Stimulated activated CD8-positive, alpha-beta memory T cell treated with anti-CD3 and anti-CD28 coated beads, Interleukin-2, amount 100 ng/mL, for 1 hour (primary cell): ENCODE measurements around the gene TADA3.

Experiments used
- DNase-seq, 2 donors: peaks; one replicate each; pipeline ENCODE4 v3.0.0-alpha.2; 2020; ENCODE audit warnings: low read depth in 2 of 2

Gene TADA3

DNA sequence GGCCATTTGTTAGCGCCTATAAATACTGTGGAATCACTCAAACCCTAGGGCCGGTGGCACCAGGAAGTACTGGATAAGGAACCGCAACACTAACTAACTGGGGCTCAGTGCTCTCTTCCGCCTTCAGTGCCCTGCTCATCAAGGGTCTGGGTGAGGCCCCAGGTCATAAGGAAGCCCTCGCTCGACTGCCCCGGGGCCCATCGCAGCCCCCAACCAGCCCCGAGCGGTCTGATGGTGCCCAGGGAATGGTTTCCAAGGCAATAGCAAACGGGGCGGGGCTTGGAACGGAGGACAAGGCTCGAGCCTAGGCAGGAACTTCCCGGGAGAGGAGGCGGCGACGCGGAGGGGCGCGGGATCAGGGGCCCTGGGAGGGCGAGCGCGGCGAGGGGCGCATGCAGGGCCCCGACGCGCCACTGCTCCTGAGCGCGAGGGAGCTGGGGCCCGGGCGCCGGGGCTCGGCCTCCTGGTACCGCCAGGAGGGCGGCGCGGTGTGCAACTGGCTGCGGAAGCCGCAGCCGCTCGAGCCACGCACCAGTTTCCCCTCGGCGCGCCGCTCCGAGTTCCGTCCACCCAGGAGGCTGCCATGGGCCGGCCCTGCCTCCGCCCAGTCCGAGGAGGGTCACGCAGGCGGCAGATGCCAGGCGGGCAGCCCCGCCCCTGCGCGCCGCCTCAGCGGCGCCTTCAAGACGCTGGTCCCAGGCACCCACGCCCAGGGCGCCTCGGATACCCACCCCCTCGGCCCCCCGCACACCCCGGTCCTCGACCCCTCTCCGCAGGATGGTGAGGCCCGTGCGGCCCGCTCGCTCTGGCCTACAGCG lies 17.6 kb upstream of the TADA3 start, which contains the start of gene TTLL3:
Gene TTLL3 (plus strand): TSS at position 648 of the 818 bp plus-strand sequence. CDS start 400 bp downstream, outside the sequence.
- peak in 1 of 2 donors; percentile 10 for DNase-seq

- no peak for DNase-seq
Measured at GRCh38 chr3:9809239-9809614, 17.0 kb upstream of the TADA3 start.

GRCh38 chr3:9808345-9809037 lies 16.2 kb upstream of the TADA3 start:
- peak; percentile 13 to 21 for DNase-seq

DNA sequence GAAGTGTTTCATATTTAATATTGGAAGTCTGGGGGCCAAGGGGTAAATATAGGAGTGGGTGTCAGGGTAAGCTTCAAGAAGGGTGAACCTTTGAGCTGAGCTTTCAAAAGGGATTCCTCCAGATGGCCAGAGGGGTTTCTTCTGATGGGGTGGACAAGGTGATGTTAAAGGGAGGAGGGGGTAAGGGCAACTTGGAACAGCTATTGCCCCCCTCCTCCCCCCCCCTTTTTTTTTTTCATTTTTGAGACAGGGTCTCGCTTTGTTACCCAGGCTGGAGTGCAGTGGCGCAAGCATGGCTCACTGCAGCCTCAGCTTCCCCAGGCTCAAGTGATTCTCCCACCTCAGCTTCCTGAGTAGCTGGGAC lies 15.7 kb upstream of the TADA3 start:
- no peak for DNase-seq

- no peak for DNase-seq
Measured at GRCh38 chr3:9806688-9807589, 14.7 kb upstream of the TADA3 start.

- DNase-seq: no peak
Measured at GRCh38 chr3:9806137-9806536, 13.9 kb upstream of the TADA3 start.

GRCh38 chr3:9804996-9805395 lies 12.7 kb upstream of the TADA3 start:
- no peak for DNase-seq

GRCh38 chr3:9803494-9803893 lies 11.2 kb upstream of the TADA3 start:
- no peak for DNase-seq

DNA sequence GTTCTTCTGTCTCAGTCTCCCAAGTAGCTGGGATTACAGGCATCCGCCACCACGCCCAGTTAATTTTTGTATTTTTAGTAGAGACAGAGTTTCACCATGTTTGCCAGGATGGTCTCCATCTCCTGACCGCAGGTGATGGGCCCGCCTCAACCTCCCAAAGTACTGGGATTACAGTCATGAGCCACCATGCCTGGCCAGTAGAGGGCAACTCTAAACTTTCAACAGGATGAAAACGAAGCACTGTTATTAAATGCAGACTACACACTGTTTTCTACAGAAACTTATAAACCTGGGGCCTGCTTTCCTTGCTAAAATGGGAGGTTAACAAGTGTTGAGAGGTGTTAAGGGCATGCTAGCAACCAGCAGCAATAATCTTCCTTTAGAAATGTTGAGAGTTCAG lies 8.3 kb upstream of the TADA3 start:
- DNase-seq: no peak

DNA sequence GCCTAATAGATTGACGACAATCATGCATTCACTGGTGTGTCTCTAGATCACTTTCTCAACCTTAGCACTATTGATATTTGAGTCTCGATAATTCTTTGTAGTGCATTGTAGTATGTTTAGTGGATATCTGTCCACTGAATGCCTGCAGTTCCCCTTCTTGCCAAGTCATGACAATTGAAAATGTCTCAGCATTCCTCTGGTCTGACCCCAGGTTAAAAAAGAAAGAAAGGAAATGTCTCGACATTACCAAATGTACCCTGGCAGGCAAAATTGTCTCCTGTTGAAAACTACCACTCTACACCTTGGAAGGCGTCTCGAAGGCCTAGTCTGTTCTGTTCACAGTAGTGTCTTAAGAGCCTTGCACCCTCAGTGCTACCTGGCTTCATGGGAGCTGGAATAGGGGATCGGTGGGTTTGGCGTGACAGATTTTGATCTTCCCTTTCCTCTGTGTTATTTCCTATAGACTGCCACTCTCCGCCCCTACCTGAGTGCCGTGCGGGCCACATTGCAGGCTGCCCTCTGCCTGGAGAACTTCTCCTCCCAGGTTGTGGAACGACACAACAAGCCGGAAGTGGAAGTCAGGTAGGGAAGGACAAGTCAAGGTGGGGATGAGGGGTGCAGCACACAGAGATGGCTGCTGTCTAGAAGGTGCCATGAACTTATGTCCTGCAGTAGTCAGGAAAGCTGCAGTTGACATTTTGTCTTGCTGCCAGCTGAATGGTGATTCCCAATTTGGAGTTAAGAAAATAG lies 5.1 kb upstream of the TADA3 start:
- no peak for DNase-seq

GRCh38 chr3:9795207-9795606 lies 2.9 kb upstream of the TADA3 start:
- no peak for DNase-seq

DNA sequence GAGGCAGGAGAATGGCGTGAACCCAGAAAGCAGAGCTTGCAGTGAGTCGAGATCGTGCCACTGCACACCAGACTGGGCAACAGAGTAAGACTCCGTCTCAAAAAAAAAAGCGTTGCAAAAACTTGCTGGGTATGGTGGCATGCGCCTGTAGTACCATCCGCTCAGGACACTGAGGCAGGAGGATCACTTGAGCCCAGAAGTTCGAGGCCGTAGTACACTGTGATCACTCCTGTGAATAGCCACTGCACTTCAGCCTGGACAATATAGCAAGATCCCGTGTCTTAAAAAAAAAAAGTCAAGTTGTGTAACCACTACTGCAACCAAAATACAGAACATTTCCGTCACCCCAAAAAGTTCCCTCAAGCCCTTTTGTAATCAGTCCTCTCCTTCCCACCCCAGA lies 2.1 kb upstream of the TADA3 start:
- DNase-seq: no peak

- no peak for DNase-seq
Measured at GRCh38 chr3:9793161-9793781, 998 bp upstream of the TADA3 start.

DNA sequence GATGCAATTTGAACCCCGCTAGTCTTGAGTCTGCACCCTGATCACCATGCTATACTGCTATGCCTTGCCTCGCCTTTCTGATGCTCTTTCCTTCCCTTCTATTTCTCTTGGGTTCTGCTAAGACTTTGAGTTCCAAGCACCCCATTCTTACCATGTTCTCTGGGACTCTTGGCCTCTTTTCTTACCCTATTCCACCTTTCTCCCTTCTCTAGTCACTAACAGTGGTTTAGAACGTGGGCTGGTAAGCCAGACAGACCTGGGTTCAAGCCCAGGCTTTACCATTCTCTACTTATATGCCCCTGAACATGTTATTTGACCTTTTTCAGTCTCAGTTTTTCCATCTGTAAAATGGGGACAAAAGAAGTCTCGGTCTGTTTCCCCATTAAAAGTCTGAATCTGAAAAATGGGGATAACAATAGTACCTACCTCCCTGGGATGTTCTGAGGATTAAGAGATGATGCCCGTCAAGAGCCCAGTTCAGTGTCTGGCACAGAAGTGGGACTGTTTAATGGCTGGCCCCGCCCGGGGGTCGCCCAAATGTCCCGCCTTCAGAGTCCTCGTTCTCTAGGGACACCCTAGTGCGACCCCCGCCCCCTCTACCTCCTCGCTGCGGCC lies 376 bp downstream of the TADA3 start:
- DNase-seq: no peak

DNA sequence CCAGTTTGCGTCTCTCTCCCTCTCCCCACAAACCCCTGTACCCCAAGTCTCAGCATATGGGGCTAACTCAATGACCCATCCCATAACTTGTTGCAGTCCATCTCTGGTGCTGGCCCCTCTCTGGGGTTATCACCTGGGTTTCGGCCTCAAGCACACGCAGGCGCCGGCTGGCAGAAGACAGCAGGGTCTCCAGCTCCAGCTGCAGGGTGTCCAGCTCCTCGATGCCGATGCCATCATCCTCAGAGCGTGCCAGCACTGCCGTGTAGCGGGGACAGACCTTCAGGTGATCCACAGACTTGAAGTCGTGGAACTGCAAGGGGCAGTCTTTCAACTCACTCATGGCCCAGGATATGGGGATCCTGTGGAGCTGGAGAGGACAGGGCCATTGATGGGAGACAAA lies 1.1 kb downstream of the TADA3 start:
- no peak for DNase-seq

DNA sequence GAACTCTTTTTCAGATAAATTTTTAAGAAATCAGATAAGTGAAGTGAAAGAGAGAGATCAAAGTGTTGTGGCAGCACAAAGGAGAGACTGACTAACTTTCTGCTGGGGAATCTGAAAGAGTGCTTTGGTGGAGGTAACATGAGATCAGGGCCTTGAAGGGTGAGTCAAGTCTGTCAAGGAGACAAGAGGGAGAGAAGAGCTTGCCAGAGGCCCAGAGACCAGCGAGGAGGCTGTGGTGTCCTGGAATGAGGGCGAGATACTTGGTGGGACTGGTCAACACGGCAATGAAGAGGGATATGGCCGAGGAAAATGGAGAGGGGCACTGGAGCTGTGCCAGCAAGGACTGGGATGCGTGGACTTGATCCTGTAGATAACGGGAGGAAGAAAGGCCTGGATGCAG lies 4.6 kb downstream of the TADA3 start:
- DNase-seq: no peak

GRCh38 chr3:9786825-9787669 lies 5.2 kb downstream of the TADA3 start:
- no peak for DNase-seq

GRCh38 chr3:9786209-9786739 lies 6.0 kb downstream of the TADA3 start:
- DNase-seq: no peak

DNA sequence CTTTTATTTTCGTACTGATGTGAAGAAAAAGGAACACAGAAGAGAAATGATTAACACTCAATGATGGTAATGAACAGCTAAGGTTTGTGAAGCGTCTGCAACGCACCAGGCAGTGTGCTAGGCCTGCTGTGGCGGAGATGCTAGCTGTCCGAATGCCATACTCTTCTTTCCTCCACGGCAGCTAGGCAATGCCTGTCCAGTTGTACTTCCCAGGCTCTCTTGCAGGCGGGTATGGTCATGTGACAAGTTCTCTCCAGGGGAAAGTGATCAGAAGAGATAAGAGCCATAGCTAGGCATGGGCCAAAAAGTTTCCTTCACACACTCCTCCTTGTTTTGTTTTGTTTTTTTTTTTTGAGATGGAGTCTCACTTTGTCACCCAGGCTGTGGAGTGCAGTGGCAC lies 6.7 kb downstream of the TADA3 start:
- DNase-seq: no peak
